Progenitor cell of endocrine pancreas (in vitro differentiated cells): ENCODE data around the gene ITPK1. TPM values are rescaled to one million over a fixed set of nuclear protein-coding genes. Genes with fewer than 3 reads are reported as not detected.

ENCODE experiments used
- DNase-seq: peaks from one replicate; pipeline ENCODE4 v3.0.0; 2021; ENCODE audit warnings: low spot score; ENCODE audit not compliant: unreplicated experiment
- H3K27ac Mint-ChIP-seq: 2 replicates; pipeline ENCODE4 v1.8.0; 2021; ENCODE audit warnings: mild to moderate bottlenecking, moderate library complexity, mixed read lengths
- H3K27me3 Mint-ChIP-seq: 2 replicates; pipeline ENCODE4 v1.8.0; 2021; ENCODE audit warnings: mixed read lengths
- H3K36me3 Mint-ChIP-seq: 2 replicates; pipeline ENCODE4 v1.8.0; 2022; ENCODE audit warnings: mixed read lengths; ENCODE audit not compliant: insufficient read depth
- H3K4me1 Mint-ChIP-seq: 2 replicates; pipeline ENCODE4 v1.8.0; 2021; ENCODE audit warnings: low read depth, mixed read lengths
- H3K4me3 Mint-ChIP-seq: 2 replicates; pipeline ENCODE4 v1.8.0; 2021; ENCODE audit warnings: low read depth, mild to moderate bottlenecking, moderate library complexity, mixed read lengths
- H3K9me3 Mint-ChIP-seq: 2 replicates; pipeline ENCODE4 v1.8.0; 2021; ENCODE audit warnings: low read depth, mixed read lengths
- CTCF ChIP-seq: fragments of 200-600 bp; sonication (generic); IDR thresholded peaks from one replicate; pipeline ENCODE4 v1.5.0; 2021; ENCODE audit warnings: antibody characterized with exemption, mild to moderate bottlenecking; ENCODE audit not compliant: unreplicated experiment
- total RNA-seq: library from RNA; stranded (reverse); gene quantifications from 2 replicates; pipeline ENCODE4 v1.2.1, GENCODE V29; 2021

The ITPK1 gene
- total RNA-seq, 1 donor from 2014 or later = 72.0 TPM

GRCh38 chr14:92956961-92957360 is 158.8 kb downstream of the ITPK1 start:
- Mint-ChIP-seq H3K36me3 (peaks cover 4% of the 10 kb centered on the region), H3K9me3 (no peaks in the 10 kb centered on the region), H3K27me3 (no peaks in the 10 kb centered on the region), H3K4me1 (peaks cover 3% of the 10 kb centered on the region), H3K27ac (no peak overlapping the region), H3K4me3 (no peak overlapping the region)
- no peak for TF ChIP-seq CTCF
- no peak for DNase-seq

- no peaks in the 10 kb centered on the region for H3K27me3 Mint-ChIP-seq
- TF ChIP-seq CTCF = no peak
- no peak for DNase-seq
- no peaks in the 10 kb centered on the region for H3K9me3 Mint-ChIP-seq
- H3K36me3 Mint-ChIP-seq = peaks cover 5% of the 10 kb centered on the region
- H3K27ac Mint-ChIP-seq = no peak overlapping the region
- peaks cover 3% of the 10 kb centered on the region for H3K4me1 Mint-ChIP-seq
- H3K4me3 Mint-ChIP-seq = no peak overlapping the region
Measured at GRCh38 chr14:92955381-92955780, 160.3 kb downstream of the ITPK1 start.

GRCh38 chr14:92954933-92955332 is 160.8 kb downstream of the ITPK1 start:
- Mint-ChIP-seq H3K4me1 (peaks cover 1% of the 10 kb centered on the region), H3K27ac (no peak overlapping the region), H3K36me3 (peaks cover 5% of the 10 kb centered on the region), H3K4me3 (no peak overlapping the region), H3K27me3 (no peaks in the 10 kb centered on the region), H3K9me3 (no peaks in the 10 kb centered on the region)
- TF ChIP-seq CTCF = no peak
- DNase-seq = no peak

GRCh38 chr14:92953526-92953925 is 162.2 kb downstream of the ITPK1 start:
- Mint-ChIP-seq H3K4me1 (no peaks in the 10 kb centered on the region), H3K27me3 (no peaks in the 10 kb centered on the region), H3K9me3 (no peaks in the 10 kb centered on the region), H3K36me3 (peaks cover 4% of the 10 kb centered on the region), H3K4me3 (no peak overlapping the region), H3K27ac (no peak overlapping the region)
- TF ChIP-seq CTCF = no peak
- no peak for DNase-seq

- no peaks in the 10 kb centered on the region for H3K4me1 Mint-ChIP-seq
- H3K27ac Mint-ChIP-seq = no peak overlapping the region
- no peaks in the 10 kb centered on the region for H3K9me3 Mint-ChIP-seq
- H3K4me3 Mint-ChIP-seq = no peak overlapping the region
- no peaks in the 10 kb centered on the region for H3K27me3 Mint-ChIP-seq
- TF ChIP-seq CTCF = no peak
- peaks cover 4% of the 10 kb centered on the region for H3K36me3 Mint-ChIP-seq
- no peak for DNase-seq
Measured at GRCh38 chr14:92952481-92953298, 163.0 kb downstream of the ITPK1 start.
